Naive B cell (primary cell): Measurements from ENCODE around the gene CIC. TPM values are rescaled to one million over a fixed set of nuclear protein-coding genes. Genes with fewer than 3 reads are reported as not detected.
A peak's percentile ranks its signal among the peaks of the same experiment; 100 is the strongest.

Experiments
- ATAC-seq, 2 donors: fragments of 150-1000 bp; cut with Tn5 transposase; 2 replicates each; pipeline ENCODE4 v1.10.0; 2021; ENCODE audit warnings: low read depth in 2 of 2, mild to moderate bottlenecking in 2 of 2, moderate library complexity in 2 of 2
- DNase-seq: peaks from one replicate; pipeline ENCODE4 v3.0.0; 2022
- H3K27ac Mint-ChIP-seq, 6 donors: one replicate each; pipeline ENCODE4 v1.8.0; 2020 to 2022; ENCODE audit warnings: mild to moderate bottlenecking in 6 of 6, mixed read lengths in 6 of 6, moderate library complexity in 5 of 6, inconsistent platforms in 2 of 6
- H3K27me3 Mint-ChIP-seq, 3 donors: one replicate each; pipeline ENCODE4 v1.8.0; 2021 to 2022; ENCODE audit warnings: mixed read lengths in 3 of 3, mild to moderate bottlenecking in 1 of 3
- H3K36me3 Mint-ChIP-seq, 2 donors: one replicate each; pipeline ENCODE4 v1.8.0; 2020 to 2022; ENCODE audit warnings: mixed read lengths in 2 of 2, inconsistent platforms in 1 of 2, mild to moderate bottlenecking in 1 of 2
- H3K4me1 Mint-ChIP-seq, 3 donors: one replicate each; pipeline ENCODE4 v1.8.0; 2020 to 2022; ENCODE audit warnings: mixed read lengths in 3 of 3, inconsistent platforms in 1 of 3, mild to moderate bottlenecking in 1 of 3, moderate library complexity in 1 of 3
- H3K4me3 Mint-ChIP-seq, 8 donors: one replicate each; pipeline ENCODE4 v1.8.0; 2020 to 2022; ENCODE audit warnings: mild to moderate bottlenecking in 8 of 8, mixed read lengths in 8 of 8, moderate library complexity in 8 of 8, inconsistent platforms in 2 of 8
- H3K9me3 Mint-ChIP-seq, 7 donors: one replicate each; pipeline ENCODE4 v1.8.0; 2020 to 2022; ENCODE audit warnings: mixed read lengths in 7 of 7, mild to moderate bottlenecking in 5 of 7, inconsistent platforms in 2 of 7, moderate library complexity in 1 of 7
- polyA plus RNA-seq, 6 donors: library from polyadenylated mRNA; unstranded; fragments of 300-500 nt; fragmentation: Illumina TruSeq; gene quantifications; one replicate each; pipeline ENCODE4 v1.2.3, GENCODE V29; 2021; ENCODE audit warnings: low read depth in 6 of 6

CIC gene
- polyA plus RNA-seq, 6 donors from 2014 or later, result 0.05 to 5.3 (median 2.1) TPM

DNA sequence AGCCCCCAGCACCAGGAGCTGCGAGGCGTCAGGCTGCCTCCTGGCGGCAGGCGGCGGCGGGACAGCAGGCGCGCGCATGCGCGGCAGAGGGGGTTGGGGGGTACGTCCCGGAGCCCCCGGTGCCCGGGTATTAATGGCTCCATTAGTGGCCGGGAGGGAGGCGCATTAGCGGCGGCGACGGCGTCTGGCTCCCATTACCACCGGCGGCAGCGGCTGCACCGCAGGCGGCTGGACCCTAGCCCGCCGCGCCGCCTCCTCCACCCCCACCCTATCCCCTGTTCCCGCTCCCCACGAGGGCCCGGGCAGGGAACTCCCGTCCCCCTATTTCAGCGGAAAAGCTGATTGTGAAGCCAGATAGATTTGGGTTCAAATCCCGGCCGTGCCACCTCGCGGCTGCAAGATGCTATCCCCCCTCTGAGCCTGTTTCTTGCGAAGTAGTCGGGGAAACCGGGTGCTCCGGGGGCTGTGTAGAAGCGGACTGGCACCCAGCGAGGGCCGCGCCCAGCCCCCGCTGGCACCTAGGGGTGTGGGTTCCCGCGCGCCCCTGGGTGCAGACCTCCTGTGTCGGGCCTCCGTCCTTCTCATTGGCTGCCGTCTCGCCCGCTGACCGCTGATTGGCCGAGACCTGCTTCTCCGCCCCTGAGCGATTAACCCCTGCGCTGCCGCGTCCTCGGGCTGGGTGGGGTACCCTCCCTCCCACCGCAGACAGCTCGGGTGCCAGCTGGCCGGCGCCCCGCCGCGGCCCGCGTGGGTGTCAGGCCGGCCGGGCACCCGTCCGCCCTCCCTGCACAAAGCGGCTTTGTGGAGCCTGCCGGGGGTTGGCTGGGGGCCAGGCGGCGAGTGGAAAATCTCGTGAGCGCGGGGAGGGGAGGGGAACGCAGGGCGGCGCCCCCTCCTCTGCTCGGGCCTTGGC, 11.1 kb downstream of the CIC start:
- ATAC-seq, result peak; percentile 32 to 37
- peak overlapping the region in 5 of 6 donors; percentile 36 to 92 (median 90) for H3K27ac Mint-ChIP-seq
- peaks cover 44 to 59% (median 48%) of the 10 kb centered on the region in 3 donors for H3K4me1 Mint-ChIP-seq
- peak; percentile 84 for DNase-seq
- no peaks in the 10 kb centered on the region for H3K36me3 Mint-ChIP-seq
- peak overlapping the region in 7 of 8 donors; percentile 84 to 95 (median 91) for H3K4me3 Mint-ChIP-seq
- H3K27me3 Mint-ChIP-seq, result no peaks in the 10 kb centered on the region
- no peaks in the 10 kb centered on the region for H3K9me3 Mint-ChIP-seq

DNA sequence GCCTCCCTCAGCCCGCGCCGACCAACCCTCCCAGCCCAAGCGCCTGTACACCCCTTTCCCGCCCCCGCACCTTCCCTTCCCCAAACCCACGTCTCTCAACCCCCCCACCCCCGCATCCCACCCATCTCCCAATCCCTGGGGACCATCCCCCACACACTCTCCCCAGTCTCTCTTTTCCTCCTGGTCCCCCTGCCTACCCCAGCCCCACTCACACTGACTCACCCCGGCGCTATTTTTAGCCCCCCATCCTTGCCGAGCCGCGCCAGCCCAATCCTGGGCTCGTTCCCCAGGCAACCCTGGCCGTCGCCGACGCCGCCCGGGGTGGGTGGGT, 11.7 kb downstream of the CIC start:
- Mint-ChIP-seq H3K27ac (peak overlapping the region in 1 of 6 donors; percentile 38), H3K9me3 (no peaks in the 10 kb centered on the region), H3K4me1 (peaks cover 46 to 63% (median 51%) of the 10 kb centered on the region in 3 donors), H3K36me3 (no peaks in the 10 kb centered on the region), H3K4me3 (peak overlapping the region in 4 of 8 donors; percentile 5 to 88 (median 84)), H3K27me3 (no peaks in the 10 kb centered on the region)
- ATAC-seq (no peak), DNase-seq (no peak)

DNA sequence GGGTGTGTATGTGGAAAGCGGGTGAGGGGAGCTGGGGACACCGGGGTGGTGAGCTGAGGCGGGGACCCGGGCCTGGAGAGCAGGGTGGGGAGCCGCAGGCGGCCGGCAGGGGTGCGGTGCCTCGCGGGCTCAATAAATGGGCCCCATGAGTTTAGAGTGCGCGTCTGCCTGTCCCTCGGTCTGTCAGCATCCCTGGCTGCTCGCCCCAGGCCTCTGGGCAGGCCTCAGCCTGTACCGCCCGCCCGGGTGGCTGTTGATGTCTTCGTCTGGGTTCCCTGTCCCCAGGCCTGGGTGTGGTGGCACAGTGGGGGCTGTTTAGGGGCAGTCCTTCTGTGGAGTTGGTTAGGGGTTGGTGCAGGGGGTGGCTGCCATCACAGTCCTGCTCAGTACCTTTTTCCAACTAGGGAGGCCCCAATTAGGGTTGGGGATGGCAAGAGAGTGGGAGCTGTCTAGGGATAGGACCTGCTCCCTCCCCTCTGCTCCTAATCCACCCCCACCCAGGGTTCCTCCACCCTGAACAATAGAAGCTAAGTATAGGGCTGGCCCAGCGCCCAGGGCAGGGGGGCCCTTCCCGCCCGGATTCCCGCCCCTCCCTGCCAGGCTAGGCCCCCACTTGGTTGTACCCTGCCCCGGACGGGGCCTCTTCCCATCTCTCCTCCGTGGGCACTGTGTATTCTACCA, 12.2 kb downstream of the CIC start:
- no peak for ATAC-seq
- Mint-ChIP-seq H3K4me1 (peaks cover 46 to 63% (median 51%) of the 10 kb centered on the region in 3 donors), H3K27ac (peak overlapping the region in 5 of 6 donors; percentile 65 to 95 (median 90)), H3K27me3 (no peaks in the 10 kb centered on the region), H3K36me3 (no peaks in the 10 kb centered on the region), H3K9me3 (no peaks in the 10 kb centered on the region), H3K4me3 (peak overlapping the region in 6 of 8 donors; percentile 62 to 88 (median 80))
- no peak for DNase-seq

DNA sequence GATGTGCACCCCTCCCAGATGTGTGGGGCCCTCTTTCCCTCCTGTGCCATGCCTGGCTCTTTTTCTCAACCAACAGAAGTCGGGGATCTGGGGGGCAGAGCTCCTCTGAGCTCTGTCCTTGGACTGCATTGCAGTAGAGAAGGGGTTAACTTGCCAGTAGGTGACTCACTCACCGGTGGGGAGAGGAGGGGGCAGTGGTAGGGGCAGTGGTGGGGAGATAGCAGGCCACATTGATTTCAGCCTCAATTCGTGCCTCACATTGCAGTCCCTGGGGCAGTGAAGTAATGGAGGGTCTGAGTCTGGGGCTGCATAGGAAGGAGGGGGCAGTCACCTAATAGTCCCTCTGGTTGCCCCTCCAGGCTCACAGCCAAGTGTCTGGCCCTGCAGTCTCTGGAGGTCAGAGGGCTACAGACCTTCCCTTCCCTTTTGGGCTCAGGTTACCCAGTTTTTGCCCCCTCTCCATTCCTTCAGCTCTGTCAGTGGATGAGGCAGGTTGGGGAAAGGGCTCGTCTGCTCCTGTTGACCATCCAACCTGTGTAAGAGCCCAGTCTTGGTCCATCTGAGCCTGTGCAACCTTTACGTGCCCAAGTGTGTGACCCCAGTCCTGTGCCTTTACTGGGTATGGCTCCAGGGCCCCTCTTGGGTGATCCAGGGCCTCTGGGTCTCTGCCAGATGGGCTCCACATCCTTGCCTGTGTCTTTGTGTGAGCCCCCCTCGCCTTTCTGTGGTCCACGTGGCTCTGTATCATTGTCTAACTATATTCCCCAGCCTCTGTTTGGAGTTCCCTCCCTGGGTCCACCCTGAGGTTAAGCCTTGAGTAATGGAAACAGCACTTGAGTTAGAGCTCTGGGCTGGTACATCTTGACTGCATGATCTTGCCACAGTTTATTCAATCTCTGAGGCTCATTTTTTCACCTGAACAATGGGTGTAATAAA, 13.0 kb downstream of the CIC start:
- Mint-ChIP-seq H3K4me3 (peak overlapping the region in 5 of 8 donors; percentile 70 to 88 (median 79)), H3K36me3 (no peaks in the 10 kb centered on the region), H3K9me3 (no peaks in the 10 kb centered on the region), H3K27me3 (no peaks in the 10 kb centered on the region), H3K27ac (peak overlapping the region in 3 of 6 donors; percentile 65 to 91 (median 76)), H3K4me1 (peaks cover 47 to 64% (median 53%) of the 10 kb centered on the region in 3 donors)
- no peak for DNase-seq
- ATAC-seq, result no peak

DNA sequence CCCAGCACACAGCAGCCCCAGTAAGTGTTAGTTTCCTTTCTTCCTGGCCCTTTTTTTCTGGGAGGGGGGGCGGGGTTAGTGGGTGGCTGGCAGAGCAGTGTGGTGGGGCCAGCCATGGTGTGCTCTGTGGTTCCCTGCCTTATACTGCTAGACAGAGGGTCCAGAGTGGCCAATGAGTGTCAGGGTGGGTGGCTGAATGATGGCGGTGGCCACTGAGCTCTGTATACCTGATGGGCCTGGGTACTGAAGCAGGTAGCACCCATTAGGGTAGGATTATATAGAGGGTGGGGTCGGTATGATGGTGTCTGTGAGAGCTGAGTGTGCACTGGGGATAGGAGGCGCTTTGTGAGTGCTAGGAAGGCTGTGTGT, 13.8 kb downstream of the CIC start:
- Mint-ChIP-seq H3K4me3 (peak overlapping the region in 3 of 8 donors; percentile 76 to 82 (median 79)), H3K27ac (peak overlapping the region in 2 of 6 donors; percentile 24 to 64), H3K4me1 (peaks cover 47 to 58% (median 53%) of the 10 kb centered on the region in 3 donors)

DNA sequence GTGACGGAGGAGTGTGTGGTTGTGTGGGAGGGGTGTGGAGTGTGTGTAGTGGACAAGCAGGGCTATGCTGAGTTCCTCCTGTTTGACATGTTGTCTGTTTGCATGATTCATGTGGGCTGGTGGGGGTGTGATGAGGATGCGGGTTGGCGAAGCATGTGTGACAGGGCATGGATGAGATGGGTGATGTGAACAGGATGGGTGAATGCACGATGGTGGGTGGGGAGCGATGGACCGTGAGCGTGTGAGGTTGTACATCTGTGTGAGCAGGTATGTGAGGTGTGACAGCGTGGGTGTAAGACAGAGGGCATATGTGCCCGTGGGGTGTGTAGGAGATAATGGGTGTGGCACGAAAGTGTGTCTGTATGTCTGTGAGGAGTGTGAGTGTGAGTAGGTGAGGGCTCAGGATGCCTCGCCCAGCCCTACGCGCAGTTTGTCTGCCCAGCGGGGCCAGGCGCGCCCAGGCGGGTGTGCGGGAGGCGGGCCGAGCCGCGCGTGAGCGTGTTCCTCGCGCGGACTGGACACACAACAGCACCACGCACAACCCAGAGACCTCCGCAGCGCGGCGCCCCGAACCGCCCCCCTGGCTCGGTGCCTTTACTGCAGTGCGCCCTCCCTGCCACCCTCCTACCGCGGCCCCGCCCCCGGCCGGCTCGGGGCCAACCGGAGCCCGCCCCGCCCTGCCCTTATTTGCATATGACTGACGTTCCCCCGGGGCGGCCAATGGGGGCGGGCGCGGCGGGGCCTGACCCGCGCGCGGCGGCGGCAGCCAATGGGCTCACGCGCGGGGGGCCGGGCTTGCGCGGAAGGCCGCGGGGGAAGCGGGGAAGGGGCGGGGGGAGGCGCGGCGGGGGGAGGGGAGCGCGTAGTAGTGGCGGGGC, 14.4 kb downstream of the CIC start:
- Mint-ChIP-seq H3K36me3 (no peaks in the 10 kb centered on the region), H3K4me3 (no peak overlapping the region), H3K4me1 (peaks cover 42 to 52% (median 49%) of the 10 kb centered on the region in 3 donors), H3K27me3 (no peaks in the 10 kb centered on the region), H3K27ac (no peak overlapping the region), H3K9me3 (no peaks in the 10 kb centered on the region)
- ATAC-seq (peak; percentile 60 to 61), DNase-seq (peak; percentile 95)

More for the DNA sequence above, 13.8 kb downstream of the CIC start:
- no peak for DNase-seq
- H3K27me3 Mint-ChIP-seq, result no peaks in the 10 kb centered on the region
- ATAC-seq, result no peak
- H3K9me3 Mint-ChIP-seq, result no peaks in the 10 kb centered on the region
- H3K36me3 Mint-ChIP-seq, result no peaks in the 10 kb centered on the region

DNA sequence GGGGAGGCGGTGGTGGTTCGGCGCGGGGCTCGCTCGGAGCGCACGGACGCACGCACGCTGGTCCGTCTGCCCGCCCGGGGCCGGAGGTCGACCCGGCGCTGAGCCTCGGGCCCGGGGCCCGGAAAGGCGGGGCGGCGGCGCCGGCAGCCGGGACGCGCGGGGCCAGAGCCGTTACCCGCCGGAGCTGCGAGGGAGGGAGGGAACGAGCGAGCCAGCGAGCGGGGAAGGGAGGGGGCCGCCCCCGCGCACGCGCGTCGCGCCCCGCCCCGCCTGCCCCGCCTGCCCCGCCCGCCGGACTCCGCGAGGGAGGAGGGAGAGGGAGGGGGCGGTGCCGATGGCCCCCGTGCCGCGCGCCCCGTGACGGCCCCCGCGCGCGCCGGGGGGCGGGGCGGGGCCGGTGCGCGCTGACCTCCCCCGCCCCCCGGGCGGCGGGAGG, 15.0 kb downstream of the CIC start:
- no peaks in the 10 kb centered on the region for H3K36me3 Mint-ChIP-seq
- no peaks in the 10 kb centered on the region for H3K27me3 Mint-ChIP-seq
- H3K9me3 Mint-ChIP-seq, result no peaks in the 10 kb centered on the region
- peaks cover 36 to 45% (median 42%) of the 10 kb centered on the region in 3 donors for H3K4me1 Mint-ChIP-seq
- ATAC-seq (peak; percentile 17 to 26), DNase-seq (peak; percentile 87)
- no peak overlapping the region for H3K27ac Mint-ChIP-seq
- H3K4me3 Mint-ChIP-seq, result no peak overlapping the region

DNA sequence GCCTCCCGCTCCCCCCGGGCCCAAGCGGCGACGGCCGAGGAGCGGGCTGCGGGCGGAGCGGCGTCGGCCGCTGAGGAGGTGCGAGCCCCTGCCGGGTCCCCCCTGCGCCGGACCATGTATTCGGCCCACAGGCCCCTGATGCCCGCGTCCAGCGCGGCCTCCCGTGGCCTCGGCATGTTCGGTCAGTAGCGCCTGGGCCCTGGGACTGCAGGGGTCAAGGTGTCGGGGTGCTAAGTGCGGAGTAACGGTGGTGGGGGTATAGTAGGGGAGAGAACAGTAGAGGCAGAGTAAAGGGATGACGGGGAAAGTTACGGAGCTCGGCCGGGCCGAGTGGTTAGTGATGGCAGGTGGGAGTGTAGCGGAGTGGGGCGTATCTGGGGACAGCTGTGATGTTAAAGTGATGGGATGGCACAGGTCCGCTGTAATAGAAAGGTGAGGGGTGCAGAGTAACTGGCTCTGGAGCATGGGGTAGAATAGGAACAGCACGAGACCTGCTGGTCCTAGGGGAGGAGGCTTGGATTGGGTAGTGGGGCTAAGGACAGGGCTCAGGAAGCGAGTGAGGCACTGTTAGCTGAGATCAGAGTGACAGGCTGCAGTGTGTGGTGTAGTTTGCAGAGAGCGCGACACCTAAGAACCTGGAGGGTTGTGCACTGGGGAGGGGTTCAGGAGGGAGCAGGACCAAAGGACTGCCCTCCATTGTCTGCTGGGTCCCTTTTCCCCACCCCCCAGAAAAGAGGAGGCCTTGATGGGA, 15.7 kb downstream of the CIC start:
- Mint-ChIP-seq H3K36me3 (no peaks in the 10 kb centered on the region), H3K4me3 (peak overlapping the region; percentile 82 to 95 (median 90)), H3K27me3 (no peaks in the 10 kb centered on the region), H3K9me3 (no peaks in the 10 kb centered on the region), H3K27ac (peak overlapping the region; percentile 90 to 97 (median 94)), H3K4me1 (peaks cover 29 to 39% (median 36%) of the 10 kb centered on the region in 3 donors)
- no peak for ATAC-seq
- no peak for DNase-seq

DNA sequence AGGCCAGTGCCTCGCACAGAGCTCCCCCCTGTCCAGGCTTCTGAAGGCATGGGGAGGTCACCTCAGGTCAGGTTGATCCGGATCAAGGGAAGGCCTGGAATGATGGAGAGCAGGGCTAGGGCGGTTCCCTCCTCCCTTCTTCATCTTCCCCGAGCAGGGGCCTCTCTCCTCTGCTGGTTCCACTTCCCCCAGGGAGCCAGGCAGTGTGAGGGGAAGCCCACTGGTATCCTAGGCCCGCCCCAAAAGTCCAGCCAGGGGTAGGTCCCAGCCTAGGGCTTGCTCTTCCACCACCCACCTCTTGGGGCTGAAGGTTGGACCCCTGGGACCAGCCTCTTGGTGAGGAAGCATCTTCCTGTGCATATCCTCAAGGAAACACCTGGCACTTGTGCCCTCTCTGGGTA, 16.5 kb downstream of the CIC start:
- no peak for DNase-seq
- no peak for ATAC-seq
- Mint-ChIP-seq H3K27me3 (no peaks in the 10 kb centered on the region), H3K4me3 (peak overlapping the region; percentile 82 to 95 (median 88)), H3K4me1 (peaks cover 29 to 37% (median 36%) of the 10 kb centered on the region in 3 donors), H3K9me3 (no peaks in the 10 kb centered on the region), H3K36me3 (no peaks in the 10 kb centered on the region), H3K27ac (peak overlapping the region; percentile 38 to 97 (median 94))

DNA sequence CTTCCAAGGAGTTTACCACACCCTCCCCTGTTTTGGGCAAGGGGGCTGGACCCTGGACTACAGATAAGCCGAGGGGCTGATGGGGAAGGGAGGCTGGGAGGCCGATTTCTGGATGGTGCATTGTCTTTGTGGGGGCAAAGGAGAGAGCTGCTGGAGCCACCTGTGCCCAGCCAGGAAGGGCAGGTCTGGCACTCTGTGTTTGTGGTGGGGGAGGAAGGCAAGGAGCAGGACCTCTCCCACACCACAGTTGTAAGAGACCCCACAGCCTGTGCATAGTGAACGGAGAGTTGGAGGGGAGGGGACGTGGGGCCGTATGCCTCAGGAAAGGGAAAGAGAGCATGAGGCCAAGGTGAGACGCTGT, 16.9 kb downstream of the CIC start:
- Mint-ChIP-seq H3K4me3 (peak overlapping the region; percentile 82 to 95 (median 88)), H3K9me3 (no peaks in the 10 kb centered on the region), H3K36me3 (no peaks in the 10 kb centered on the region), H3K27me3 (no peaks in the 10 kb centered on the region), H3K4me1 (peaks cover 29 to 37% (median 36%) of the 10 kb centered on the region in 3 donors), H3K27ac (peak overlapping the region; percentile 75 to 96 (median 93))
- ATAC-seq, result no peak
- no peak for DNase-seq

DNA sequence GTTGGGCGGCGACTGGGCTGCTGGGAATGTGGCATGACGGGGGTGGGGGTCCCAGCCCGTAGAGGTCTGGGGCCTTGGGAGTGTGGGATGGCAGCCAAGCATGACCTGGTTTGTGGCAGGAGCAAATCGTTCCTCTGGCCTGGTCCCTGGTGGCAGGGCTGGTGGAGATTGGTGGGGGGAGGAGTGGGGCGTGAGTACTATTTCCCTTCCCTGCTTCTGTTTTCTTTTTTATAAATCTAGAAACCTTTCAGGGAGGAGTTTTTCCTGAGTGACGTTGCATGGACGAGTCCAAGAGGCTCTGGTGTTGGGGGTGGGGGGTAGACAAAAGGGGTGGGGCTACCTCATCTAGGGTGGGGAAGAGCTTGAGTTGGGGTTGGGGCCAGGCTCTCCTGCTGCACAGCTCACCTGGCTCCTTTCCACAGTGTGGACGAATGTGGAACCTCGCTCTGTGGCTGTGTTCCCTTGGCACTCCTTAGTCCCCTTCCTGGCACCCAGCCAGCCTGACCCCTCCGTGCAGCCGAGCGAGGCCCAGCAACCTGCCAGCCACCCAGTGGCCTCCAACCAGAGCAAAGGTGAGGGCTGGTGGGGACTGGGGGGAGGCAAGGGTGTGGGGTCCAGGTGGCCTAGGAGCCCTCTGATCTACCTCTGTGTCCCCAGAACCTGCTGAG, 17.4 kb downstream of the CIC start:
- H3K4me3 Mint-ChIP-seq, result peak overlapping the region; percentile 76 to 95 (median 88)
- DNase-seq, result no peak

More for the DNA sequence above, 17.4 kb downstream of the CIC start:
- Mint-ChIP-seq H3K27ac (peak overlapping the region; percentile 75 to 96 (median 93)), H3K27me3 (no peaks in the 10 kb centered on the region), H3K9me3 (no peaks in the 10 kb centered on the region), H3K4me1 (peaks cover 32 to 35% (median 32%) of the 10 kb centered on the region in 3 donors), H3K36me3 (peaks cover 0 to 3% of the 10 kb centered on the region in 2 donors)
- no peak for ATAC-seq
